Stimulated activated CD8-positive, alpha-beta memory T cell treated with anti-CD3 and anti-CD28 coated beads, Interleukin-4, amount 100 ng/mL, for 24 hours (primary cell): ENCODE results near the gene ROBO4.

Experiments used
- DNase-seq: peaks from one replicate; pipeline ENCODE4 v3.0.0-alpha.2; 2020; ENCODE audit warnings: low read depth

ROBO4 gene

GRCh38 chr11:124840666-124841065 lies 57.0 kb downstream of the ROBO4 start:
- DNase-seq = no peak

GRCh38 chr11:124839972-124840621 lies 57.6 kb downstream of the ROBO4 start:
- no peak for DNase-seq

GRCh38 chr11:124839128-124839971 lies 58.3 kb downstream of the ROBO4 start:
- no peak for DNase-seq

- DNase-seq = no peak
Measured at GRCh38 chr11:124838805-124839127, 58.9 kb downstream of the ROBO4 start.

GRCh38 chr11:124837491-124837856 lies 60.2 kb downstream of the ROBO4 start:
- DNase-seq = no peak

GRCh38 chr11:124835918-124836317 lies 61.7 kb downstream of the ROBO4 start:
- DNase-seq = no peak

- DNase-seq = no peak
Measured at GRCh38 chr11:124834526-124835180, 63.0 kb downstream of the ROBO4 start.
